Hippocampal formation (tissue), 2 donors: ENCODE measurements around the gene WFDC10A.
"Not testable (repeated sequence)": the region's sequence is repeated elsewhere in the genome, so short reads cannot be mapped to it uniquely, and the experiment has no call there.

Experiments used
- DNase-seq, 2 donors: peaks; one replicate each; lab custom pipeline; 2025; lab: John Stamatoyannopoulos, UW

WFDC10A gene

DNA sequence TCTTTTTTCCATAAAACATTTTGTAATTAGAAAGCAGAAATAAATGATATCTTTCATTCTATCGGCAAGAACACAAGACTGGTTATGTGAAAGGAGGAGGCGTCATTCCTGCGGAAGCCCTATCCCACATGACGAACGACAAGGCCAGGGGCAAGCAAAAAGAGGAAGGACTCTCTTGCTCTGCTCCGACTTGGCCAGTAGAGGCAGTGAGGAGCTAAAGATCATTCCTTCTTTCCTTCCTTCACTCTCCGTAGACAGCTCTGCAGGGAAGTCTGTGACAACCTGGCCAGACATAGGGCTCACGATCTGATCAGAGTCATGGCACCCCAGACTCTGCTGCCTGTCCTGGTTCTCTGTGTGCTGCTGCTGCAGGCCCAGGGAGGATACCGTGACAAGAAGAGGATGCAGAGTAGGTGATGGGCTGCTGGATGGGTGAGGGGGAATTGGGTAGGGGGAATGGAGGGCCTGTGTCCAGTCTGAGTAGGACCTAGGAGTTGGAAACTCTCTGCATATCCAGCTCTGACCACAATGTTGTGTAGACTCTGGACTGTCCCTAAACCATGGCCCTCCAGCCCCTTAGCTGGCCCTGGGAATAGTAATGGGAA, at the start of gene WFDC10A:
Gene WFDC10A, plus strand, starts transcription at position 244 of the 605 bp plus-strand sequence. Its CDS starts 75 bp downstream, at position 319.
- DNase-seq = no peak

DNA sequence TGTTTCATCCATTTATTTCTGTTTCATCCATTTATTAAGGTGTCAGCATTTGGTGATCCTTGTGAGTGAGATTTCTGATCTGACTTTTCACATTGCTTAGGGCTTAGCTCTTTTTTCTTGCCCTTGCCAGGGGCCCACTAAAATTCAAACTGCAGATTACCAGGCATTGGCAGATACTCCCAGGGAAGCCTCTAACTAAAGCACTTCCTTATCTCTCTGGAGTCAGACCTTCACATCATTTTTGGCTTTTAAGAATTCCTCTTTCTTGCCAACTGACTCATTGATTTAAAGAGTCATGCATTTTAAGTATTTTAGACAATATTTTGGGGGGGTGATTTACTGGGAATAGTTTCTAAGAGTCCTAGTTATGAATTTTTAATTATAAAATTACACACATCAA, 47.8 kb upstream of the WFDC10A start:
- DNase-seq = no peak

DNA sequence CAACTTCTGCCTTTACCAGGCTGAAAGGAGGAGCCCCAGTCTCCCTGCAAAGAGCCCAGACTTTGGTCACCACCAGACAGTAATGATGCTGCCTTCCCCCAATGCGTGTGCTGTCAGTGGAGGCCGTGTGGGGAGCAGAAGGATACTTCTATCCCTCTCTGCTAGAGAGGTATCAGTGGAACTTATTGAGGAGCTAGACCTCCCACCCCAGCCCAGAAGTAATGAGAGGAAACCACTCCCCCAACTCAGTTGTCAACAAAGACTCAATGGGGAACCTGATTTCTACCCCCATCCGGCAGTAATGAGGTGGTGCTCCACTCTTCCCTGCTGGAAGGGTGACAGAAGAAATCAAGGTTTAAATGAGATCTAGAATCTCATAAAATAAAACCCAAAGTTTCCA, 46.0 kb upstream of the WFDC10A start:
- DNase-seq = no peak

DNA sequence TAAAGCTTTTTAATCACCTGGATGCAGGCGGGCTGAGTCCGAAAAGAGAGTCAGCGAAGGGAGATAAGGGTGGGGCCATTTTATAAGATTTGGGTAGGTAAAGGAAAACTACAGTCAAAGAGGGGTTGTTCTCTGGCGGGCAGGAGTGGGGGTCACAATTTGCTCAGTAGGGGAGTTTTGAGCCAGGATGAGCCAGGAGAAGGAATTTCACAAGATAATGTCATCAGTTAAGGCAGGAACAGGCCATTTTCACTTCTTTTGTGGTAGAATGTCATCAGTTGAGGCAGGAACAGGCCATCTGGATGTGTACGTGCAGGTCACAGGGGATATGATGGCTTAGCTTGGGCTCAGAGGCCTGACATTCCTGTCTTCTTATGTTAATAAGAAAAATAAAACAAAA, 45.2 kb upstream of the WFDC10A start:
- not testable (repeated sequence) for DNase-seq

DNA sequence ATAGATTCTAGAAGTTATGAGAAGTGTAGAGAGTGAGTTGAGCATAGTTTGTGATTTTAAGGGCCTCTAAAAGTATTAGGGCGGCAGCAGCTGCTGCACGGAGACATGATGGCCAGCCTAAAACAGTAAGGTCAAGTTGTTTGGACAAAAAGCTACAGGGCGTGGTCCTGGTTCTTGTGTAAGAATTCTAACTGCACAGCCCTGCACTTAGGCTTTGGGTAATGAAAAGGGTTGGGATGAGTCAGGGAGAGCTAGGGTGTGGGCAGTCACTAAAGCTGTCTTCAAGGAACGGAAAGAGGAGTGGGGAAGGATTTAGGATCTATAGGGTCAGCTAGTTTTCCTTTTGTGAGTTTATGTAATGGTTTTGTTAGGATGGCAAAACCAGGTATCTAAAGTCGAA, 43.6 kb upstream of the WFDC10A start:
- DNase-seq = not testable (repeated sequence)

DNA sequence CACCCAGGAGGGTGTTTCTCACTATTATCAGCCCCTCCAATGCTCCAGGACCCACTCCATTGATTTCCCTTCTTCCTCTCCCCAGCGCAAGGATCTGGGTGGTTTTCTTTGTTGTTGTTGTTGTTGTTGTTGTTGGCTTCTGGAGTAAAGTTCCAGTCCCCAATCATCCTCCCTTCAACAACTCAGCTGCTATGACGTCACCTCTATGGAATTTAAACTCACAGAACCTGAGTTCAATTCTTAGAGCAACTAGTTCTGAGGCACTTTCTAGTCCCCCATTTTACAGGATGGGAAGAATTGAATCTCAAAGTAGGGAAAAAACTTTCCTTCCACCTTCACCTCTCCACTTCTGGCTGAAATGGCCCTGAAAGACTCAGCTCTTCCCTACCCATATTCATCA, 40.7 kb upstream of the WFDC10A start:
- DNase-seq = no peak

DNA sequence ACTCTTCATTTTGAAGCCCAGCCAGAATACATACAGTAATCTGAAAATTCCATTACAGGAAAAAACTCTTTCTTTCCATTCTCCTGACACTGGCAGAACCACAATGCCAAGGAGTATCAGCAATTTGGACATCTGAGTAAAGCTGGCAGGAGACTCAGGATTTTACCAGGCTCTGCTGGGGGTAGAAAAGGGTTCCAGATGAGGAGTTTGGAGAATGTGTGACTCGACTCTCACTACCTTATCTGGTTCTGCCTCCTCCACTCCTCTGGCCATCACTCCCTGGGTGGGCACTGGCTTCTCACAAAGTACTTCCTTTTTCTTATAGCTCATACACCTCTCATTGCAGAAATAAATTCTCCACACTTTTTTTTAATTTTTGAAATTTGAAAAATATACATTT, 39.8 kb upstream of the WFDC10A start:
- no peak for DNase-seq

DNA sequence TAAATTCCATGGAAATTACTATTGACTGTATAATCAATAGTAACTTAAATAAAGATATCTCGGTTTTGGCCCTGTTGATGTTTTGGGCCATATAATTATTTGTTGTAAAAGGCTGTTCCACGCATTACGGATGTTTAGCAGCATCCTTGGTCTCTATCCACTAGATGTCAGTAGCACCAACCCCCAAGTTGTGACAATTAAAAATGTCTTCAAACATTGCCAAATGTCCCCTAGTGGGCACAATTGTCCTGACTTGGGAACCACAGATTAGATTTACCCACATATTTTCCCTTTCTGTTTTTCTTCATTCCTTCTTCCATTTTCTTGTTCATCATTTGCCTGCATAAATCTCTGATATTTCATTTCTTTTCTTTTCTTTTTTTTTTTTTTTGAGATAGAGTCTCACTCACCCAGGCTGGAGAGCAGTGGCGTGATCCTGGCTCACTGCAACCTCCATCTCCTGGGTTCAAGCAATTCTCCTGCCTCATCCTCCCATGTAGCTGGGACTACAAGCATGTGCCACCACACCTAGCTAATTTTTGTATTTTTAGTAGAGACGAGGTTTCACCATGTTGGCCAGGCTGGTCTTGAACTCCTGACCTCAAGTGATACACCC, 36.9 kb upstream of the WFDC10A start:
- DNase-seq = no peak

DNA sequence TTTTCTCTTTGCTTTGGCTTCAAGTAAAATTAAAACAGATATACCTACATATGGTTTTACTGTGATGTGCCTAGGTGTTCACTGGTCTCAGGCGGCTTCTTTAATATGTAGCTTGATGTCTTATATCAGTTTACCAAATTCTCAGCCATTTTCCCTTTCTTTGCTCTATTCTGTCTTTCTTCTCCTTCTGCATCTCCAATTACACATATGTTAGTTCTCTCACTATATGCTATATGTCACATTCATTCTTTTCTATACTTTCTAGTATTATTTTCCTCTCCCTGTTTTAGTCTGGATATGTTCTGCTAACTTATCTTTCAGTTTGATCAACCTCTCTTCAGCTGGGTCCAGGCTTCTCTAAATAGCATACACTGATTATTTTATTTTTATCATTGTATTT, 36.0 kb upstream of the WFDC10A start:
- DNase-seq = no peak

DNA sequence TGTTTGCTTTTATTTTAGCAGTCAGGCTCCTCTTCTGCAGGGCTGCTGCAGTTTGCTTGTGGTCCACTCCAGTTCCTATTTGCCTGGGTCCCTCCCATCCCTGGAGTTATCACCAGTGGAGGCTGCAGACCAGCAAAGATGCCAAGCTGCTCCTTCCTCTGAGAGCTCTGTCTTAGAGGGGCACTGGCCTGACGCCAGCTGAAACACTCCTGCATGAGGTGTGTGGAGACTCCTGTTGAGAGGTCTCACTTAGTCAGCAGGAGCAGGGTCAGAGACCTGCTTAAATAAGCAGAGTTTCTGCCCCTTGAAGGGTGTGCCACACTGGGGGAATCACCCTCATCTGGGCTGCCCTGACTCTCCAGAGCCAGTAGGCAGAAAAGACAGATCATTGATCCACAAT, 34.3 kb upstream of the WFDC10A start:
- no peak for DNase-seq

DNA sequence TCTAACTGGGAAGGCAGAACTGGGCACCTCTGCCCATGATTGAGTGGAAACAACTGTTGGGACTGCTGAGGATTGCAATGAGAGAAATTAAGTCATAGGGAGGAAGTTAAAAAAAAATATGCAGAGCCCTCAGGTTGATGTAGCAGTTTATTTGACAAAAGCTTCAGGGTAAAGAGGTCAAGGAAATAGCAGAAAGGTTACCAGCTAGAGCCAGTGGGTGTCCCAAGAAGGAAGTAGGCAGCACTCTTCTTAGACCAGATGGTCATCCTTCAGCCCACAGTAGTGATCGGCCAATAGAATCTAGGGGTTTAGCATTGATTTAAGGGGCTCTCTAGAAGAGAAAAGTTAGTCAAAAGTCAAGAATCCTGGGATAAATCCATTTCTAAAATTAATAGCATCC, 21.7 kb upstream of the WFDC10A start:
- DNase-seq = no peak

DNA sequence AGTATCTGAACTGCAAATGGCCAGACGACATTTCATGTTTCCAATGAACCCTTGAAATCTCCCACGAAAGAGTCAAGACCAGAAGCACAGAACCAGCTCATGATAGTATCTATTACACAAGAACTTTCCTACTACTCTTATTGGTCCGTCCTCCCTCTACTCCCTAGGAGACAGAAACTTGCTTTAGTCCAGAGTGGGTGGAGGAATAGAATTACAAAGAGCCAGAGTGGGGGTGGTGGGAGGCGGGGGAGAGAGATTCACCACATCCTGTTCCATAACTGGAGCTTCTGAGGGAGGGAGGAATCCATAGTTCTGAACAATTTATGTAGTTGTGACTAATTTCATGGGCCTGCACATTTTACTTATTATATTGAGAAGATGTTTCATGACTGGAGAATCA, 18.5 kb upstream of the WFDC10A start:
- DNase-seq = no peak

DNA sequence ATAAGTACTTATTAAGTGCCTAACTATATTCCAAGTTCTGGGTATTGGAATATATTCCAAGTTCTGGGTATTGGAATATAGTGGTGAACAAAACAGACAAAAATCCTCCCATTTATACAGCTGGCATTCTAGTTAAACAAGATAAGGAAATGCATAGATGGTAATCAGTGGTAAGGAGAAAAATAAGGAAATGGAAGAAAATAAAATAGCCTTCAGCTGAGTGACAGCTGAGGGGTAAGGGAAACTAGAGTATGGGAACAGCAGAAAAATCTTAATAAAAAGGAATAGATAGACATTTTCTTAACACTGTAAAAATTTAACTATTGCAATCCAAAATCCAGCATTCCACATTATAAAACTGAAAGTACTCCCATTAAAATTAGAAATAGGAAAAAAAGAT, 17.2 kb upstream of the WFDC10A start:
- no peak for DNase-seq

DNA sequence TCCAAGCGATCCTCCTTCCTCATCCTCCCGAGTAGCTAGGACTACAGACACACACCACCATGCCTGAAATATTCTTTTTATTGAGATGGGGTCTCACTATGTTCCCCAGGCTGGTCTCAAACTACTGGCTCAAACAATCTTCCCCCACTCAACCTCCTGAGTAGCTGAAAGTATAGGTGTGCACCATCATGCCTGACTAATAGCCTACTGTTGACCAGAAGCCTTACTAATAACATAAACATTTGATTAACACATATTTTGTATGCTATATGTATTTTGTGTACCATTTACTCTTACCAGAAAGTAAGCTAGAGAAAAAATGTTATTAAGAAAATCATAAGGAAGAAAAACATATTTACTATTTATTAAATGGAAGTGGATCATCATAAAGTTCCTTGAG, 11.9 kb upstream of the WFDC10A start:
- DNase-seq = no peak

DNA sequence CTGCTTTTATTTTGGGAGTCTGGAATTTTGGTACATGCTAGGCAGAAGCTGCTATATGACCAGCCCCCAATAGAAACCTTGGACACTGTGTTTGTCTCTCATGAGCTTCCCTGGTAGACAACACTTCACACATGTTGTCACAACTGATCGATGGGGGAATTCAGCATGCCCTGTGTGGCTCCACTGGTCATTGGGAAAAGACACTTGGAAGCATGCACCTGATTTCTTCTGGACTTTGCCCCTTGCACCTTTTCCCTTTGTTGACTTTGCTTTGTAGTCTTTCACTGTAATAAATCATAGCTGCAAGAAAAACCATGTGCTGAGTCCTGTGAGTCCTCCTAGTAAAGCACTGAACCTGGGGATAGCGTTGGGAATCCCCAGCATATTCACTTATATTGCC, 7.9 kb upstream of the WFDC10A start:
- no peak for DNase-seq

DNA sequence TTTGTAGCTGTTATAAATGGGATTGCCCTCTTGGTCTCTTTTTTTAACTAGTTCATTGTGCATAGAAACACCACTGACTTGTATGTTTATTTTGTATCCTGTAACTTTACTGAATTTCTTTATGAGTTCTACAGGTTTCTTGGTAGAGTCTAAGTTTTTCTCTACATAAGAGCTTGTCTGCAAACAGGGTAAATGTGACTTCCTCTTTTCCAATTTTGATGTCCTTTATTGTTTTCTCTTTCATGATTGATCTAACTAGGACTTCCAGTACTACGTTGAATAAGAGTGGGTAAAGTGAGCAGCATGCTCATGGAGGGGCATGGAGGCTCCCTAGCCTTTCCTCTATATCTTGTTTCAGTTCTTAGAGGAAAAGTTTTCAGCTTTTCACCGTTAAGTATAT, 3.0 kb upstream of the WFDC10A start:
- DNase-seq = no peak

DNA sequence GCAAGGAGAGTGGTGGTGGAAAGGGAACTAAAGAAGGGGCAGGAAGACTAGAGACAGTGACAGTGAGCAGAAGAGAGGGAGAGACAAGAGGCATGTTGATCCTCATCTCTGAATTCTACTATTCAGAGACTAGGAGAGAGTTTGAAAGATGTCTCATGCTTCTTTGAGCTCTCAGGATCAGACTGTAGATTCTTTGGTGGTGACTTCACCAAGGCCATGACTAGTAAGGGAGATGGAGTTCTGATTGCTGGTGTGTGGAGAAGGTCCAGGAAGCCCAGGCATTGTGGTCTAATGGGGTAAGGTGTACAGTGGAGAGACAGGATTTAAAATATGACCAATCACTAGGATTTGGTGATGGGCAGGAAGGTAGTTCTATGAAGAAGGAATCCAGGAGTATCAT, 832 bp downstream of the WFDC10A start:
- no peak for DNase-seq

DNA sequence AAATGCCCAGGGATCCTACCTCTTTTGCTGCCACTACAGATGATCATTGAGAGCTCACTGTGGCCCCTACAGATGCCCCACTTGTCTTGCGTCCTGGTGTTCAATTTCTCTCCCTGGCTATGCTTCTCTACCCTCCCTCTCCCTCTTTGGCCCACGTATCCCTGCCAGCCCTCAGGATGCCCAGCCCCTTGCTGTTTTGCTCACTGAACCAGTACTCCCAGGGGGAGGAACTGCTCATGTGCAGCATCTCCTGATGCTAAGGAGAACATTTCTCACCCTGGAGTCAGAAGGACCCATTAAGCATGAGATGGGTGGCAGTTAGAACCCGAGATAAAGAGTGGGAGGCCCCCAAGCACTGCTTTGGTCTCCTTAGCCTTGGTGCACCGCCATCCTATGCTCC, 1.6 kb downstream of the WFDC10A start, which contains the start of gene WFDC9:
Gene WFDC9, minus strand, starts transcription at position 101 of the 400 bp plus-strand sequence. CDS start 21,103 bp downstream, outside the sequence.
- DNase-seq = no peak

DNA sequence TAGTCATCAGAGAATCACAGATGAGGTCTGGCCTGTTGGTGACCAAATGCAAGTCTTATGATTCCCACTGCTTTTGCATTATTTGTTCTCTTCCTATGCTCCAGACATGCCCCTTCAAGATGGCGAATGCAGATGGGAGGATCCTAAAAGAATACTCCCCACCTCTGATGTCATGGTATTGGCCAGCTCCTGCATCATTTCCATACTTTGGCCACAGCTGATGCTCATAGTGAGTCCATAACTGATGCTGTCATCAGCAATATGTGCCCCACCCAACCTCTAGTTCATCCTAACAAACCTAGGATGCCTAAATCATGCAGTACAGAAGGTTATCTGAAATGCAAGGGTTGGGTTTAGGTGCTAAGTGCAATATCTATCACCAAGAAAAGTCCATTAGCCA, 7.0 kb downstream of the WFDC10A start:
- no peak for DNase-seq

DNA sequence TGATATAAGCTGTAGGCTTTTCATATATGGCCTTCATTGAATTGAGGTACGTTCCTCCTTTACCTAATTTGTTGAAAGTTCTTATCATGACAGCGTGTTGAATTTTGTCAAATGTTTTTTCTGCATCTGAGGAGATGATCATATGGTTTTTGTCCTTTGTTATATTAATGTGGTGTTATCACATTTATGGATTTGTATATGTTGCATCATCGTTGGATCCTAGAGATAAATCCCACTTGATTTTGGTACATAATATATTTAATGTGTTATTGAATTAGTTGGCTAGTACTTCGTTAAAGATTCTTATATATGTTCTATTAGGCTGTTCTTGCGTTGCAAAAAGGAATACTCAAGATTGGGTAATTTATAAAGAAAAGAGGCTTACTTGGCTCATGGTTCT, 10.1 kb downstream of the WFDC10A start:
- no peak for DNase-seq

DNA sequence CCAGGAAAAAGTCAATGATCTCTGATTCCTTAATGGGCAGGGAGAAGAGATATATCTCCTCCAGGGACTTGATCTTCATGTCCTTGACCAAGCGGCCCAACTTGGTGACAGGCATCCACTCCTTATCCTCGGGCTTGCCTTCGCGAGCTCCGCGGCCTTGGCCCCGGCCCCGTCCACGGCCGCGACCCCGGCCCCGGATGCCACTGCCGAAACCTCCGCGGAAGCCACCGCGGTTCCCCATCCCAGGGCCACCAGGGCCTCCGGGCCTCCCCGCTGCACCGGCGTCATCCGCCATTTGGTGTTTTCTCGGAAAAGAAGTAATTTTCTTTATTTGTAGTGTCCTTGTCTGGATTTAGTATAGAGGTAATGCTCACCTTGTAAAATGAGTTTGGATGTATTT, 11.5 kb downstream of the WFDC10A start:
- DNase-seq = not testable (repeated sequence)

DNA sequence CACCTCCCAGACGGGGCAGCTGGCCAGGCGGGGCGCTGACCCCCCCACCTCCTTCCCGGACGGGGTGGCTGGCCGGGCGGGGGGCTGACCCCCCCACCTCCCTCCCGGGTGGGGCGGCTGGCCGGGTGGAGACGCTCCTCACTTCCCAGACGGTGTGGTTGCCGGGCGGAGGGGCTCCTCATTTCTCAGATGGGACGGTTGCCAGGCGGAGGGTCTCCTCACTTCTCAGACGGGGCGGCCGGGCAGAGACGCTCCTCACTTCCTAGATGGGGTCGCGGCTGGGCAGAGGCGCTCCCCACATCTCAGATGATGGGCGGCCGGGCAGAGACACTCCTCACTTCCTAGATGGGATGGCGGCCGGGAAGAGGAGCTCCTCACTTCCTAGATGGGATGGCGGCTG, 16.3 kb downstream of the WFDC10A start:
- not testable (repeated sequence) for DNase-seq

DNA sequence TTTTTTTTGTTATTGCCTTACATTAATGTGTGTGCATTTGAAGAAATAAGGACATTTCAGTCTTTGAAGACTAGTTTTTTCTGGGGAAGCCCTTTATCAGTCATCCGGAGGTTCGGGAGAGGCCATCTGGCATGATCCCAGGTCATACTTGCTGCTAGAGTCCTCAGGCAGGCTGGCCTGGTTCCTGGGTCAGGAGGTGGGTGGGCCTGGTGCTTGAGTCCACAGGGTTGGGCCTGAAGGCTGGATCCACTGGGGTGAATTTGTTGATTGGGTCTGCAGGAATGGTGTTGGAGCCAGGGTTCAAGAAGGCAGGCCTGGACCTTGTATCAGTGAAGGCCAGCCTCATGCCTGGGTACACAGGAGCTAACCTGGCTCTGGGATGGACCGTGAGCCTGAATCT, 17.3 kb downstream of the WFDC10A start:
- DNase-seq = no peak

DNA sequence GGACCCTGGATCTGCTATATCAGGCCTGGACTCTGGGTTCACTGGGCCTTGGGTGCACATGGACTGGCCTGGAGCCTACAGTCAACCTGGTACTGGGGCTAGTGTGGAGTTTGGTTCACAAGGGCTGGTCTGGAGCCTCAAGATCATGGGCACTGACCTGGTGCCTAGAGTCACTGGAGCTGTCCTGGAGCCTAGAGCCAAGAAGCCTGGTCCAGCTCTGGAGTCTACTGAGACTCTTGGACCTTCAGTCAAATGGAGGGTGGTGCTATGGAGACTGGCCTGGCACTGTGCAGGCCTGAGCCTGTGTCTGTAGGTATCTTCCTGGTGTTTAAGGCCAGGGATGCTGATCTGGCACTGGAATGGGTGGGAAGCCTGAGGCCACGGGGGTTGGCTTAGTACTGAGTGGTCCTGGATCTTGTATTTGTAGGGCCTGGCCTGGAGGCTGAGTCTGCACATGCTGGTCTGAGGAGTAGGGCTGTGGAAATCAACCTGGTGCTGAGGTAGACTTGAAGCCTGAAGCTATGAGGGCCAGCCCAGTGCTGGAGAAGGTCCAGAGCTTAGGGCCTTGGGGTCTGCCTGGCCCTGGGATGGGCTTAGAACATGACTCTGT, 18.0 kb downstream of the WFDC10A start:
- DNase-seq = no peak
